ENCODE results near the gene CCDC175.

Gene CCDC175

GRCh38 chr14:59538936-59539335 is 37.7 kb downstream of the CCDC175 start:
- no peak for DNase-seq (ENCODE audit: low read depth)
- no peak for TF ChIP-seq MYC (IDR thresholded peaks at IDR 0.05; ENCODE audit: low read depth, low read length)
- TF ChIP-seq, protein P1, sequence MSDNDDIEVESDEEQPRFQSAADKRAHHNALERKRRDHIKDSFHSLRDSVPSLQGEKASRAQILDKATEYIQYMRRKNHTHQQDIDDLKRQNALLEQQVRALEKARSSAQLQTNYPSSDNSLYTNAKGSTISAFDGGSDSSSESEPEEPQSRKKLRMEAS (IDR thresholded peaks at IDR 0.05; ENCODE audit: low read depth, low read length), result no peak
- no peak for TF ChIP-seq POLR2A (IDR thresholded peaks at IDR 0.05; ENCODE audit: extremely low read depth, insufficient read length)
- TF ChIP-seq, protein P2, sequence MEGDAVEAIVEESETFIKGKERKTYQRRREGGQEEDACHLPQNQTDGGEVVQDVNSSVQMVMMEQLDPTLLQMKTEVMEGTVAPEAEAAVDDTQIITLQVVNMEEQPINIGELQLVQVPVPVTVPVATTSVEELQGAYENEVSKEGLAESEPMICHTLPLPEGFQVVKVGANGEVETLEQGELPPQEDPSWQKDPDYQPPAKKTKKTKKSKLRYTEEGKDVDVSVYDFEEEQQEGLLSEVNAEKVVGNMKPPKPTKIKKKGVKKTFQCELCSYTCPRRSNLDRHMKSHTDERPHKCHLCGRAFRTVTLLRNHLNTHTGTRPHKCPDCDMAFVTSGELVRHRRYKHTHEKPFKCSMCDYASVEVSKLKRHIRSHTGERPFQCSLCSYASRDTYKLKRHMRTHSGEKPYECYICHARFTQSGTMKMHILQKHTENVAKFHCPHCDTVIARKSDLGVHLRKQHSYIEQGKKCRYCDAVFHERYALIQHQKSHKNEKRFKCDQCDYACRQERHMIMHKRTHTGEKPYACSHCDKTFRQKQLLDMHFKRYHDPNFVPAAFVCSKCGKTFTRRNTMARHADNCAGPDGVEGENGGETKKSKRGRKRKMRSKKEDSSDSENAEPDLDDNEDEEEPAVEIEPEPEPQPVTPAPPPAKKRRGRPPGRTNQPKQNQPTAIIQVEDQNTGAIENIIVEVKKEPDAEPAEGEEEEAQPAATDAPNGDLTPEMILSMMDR (IDR thresholded peaks at IDR 0.05; ENCODE audit: low read depth, low read length), result no peak
- no peak overlapping the region for H3K4me3 ChIP-seq (ENCODE audit: low read depth, low read length)

DNA sequence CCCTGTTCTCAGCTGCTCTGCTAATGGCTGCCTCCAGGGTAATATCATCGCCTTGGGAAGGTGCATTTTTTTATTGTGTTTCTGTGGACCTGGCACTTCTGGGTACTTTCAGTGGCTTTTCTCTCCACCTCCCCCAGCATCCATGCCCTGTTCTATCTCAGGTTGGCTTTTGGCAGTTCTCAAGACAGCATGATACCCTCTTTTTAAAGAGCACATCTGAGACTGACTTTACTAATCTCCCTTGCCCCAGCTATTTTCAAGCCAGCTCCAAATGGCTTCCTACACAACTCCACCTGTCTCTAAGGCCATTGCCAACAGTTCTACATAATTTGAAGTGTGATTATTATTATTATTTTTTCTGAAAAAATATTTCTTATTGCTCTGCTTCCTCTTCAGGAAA is 39.1 kb downstream of the CCDC175 start:
- TF ChIP-seq, protein P2 (IDR thresholded peaks at IDR 0.05; ENCODE audit: low read depth, low read length), result no peak
- TF ChIP-seq, protein P1 (IDR thresholded peaks at IDR 0.05; ENCODE audit: low read depth, low read length), result no peak
- TF ChIP-seq MYC (IDR thresholded peaks at IDR 0.05; ENCODE audit: low read depth, low read length), result no peak
- TF ChIP-seq POLR2A (IDR thresholded peaks at IDR 0.05; ENCODE audit: extremely low read depth, insufficient read length), result no peak
- no peak overlapping the region for H3K4me3 ChIP-seq (ENCODE audit: low read depth, low read length)
- no peak for DNase-seq (ENCODE audit: low read depth)

GRCh38 chr14:59534361-59534987 is 42.1 kb downstream of the CCDC175 start:
- no peak for TF ChIP-seq MYC (IDR thresholded peaks at IDR 0.05; ENCODE audit: low read depth, low read length)
- no peak for TF ChIP-seq POLR2A (IDR thresholded peaks at IDR 0.05; ENCODE audit: extremely low read depth, insufficient read length)
- TF ChIP-seq, protein P2 (IDR thresholded peaks at IDR 0.05; ENCODE audit: low read depth, low read length), result no peak
- TF ChIP-seq, protein P1 (IDR thresholded peaks at IDR 0.05; ENCODE audit: low read depth, low read length), result no peak
- DNase-seq (ENCODE audit: low read depth), result no peak

DNA sequence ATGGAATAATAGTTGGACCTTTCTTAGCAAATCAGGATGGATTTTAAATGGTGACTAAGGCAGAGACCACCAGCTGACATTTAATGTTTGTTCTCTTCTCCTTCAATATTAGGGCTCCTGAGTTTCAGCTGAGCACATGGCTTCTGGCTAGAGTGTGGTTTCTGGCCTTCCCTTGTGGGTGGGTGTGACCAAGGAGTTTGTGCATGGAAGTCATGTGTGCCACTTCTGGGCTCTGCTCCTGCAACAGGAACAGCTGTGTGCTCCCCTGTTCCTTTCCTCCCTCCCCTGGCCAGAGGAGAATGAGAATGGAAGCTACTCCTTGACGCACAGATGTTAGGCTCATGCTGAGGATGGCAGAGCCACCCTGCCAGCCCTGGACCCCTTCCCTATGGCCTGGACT is 44.2 kb downstream of the CCDC175 start:
- TF ChIP-seq MYC (IDR thresholded peaks at IDR 0.05; ENCODE audit: low read depth, low read length), result no peak
- H3K4me3 ChIP-seq (ENCODE audit: low read depth, low read length), result no peak overlapping the region
- no peak for DNase-seq (ENCODE audit: low read depth)

More at GRCh38 chr14:59534361-59534987, 42.1 kb downstream of the CCDC175 start:
- H3K4me3 ChIP-seq (ENCODE audit: low read depth, low read length), result no peak overlapping the region

GRCh38 chr14:59530349-59530748 is 46.3 kb downstream of the CCDC175 start:
- no peak for DNase-seq (ENCODE audit: low read depth)
- no peak for TF ChIP-seq MYC (IDR thresholded peaks at IDR 0.05; ENCODE audit: low read depth, low read length)
- no peak overlapping the region for H3K4me3 ChIP-seq (ENCODE audit: low read depth, low read length)

DNA sequence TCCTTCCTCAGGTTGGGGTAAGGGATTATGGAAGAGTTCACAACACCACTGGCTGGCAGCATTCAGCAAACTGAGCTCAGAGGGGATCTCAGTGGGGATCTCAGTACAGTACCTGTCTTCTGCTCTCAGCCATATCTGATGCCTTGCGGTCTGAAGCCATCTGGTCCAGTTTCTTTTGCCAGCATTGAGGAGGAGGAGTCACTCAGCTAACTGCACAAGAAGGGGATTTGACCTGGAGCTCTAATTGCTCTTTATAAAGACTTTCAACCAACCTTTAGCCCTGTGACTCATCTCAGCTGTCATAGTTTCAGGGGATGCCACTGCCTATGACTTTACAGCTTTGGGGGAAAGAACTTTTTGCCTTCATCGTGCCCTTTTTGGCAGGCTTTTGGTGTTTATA is 47.4 kb downstream of the CCDC175 start:
- TF ChIP-seq POLR2A (IDR thresholded peaks at IDR 0.05; ENCODE audit: extremely low read depth, insufficient read length) (no peak), MYC (IDR thresholded peaks at IDR 0.05; ENCODE audit: low read depth, low read length) (no peak)
- TF ChIP-seq, protein P1 (IDR thresholded peaks at IDR 0.05; ENCODE audit: low read depth, low read length), result no peak
- TF ChIP-seq, protein P2 (IDR thresholded peaks at IDR 0.05; ENCODE audit: low read depth, low read length), result no peak
- no peak for DNase-seq (ENCODE audit: low read depth)
- H3K4me3 ChIP-seq (ENCODE audit: low read depth, low read length), result no peak overlapping the region

- DNase-seq (ENCODE audit: low read depth), result no peak
- H3K4me3 ChIP-seq (ENCODE audit: low read depth, low read length), result no peak overlapping the region
- no peak for TF ChIP-seq MYC (IDR thresholded peaks at IDR 0.05; ENCODE audit: low read depth, low read length)
- no peak for TF ChIP-seq POLR2A (IDR thresholded peaks at IDR 0.05; ENCODE audit: extremely low read depth, insufficient read length)
- TF ChIP-seq, protein P2 (IDR thresholded peaks at IDR 0.05; ENCODE audit: low read depth, low read length), result no peak
- TF ChIP-seq, protein P1 (IDR thresholded peaks at IDR 0.05; ENCODE audit: low read depth, low read length), result no peak
These were observed 56.4 kb downstream of the CCDC175 start for GRCh38 chr14:59520224-59520623.
